NOMO-1 treated with DMSO at 0.1 percent for 48 hours (cell line): ENCODE measurements around the gene EHHADH.

Experiments used
- DNase-seq: peaks from one replicate; lab custom pipeline; 2025; ENCODE audit not compliant: unreplicated experiment; lab: John Stamatoyannopoulos, UW

The EHHADH gene

GRCh38 chr3:185151101-185151963 is 102.5 kb downstream of the EHHADH start:
- no peak for DNase-seq

GRCh38 chr3:185150561-185150960 is 103.3 kb downstream of the EHHADH start:
- DNase-seq: no peak

- DNase-seq: no peak
Observed at GRCh38 chr3:185149591-185149990, 104.3 kb downstream of the EHHADH start.

- no peak for DNase-seq
Observed at GRCh38 chr3:185145511-185145910, 108.3 kb downstream of the EHHADH start.

- no peak for DNase-seq
Observed at GRCh38 chr3:185144784-185145183, 109.1 kb downstream of the EHHADH start.
